C4-2B (cell line): ENCODE measurements around the gene NMD3.

Source experiments
- CTCF ChIP-seq: fragments of 450-650 bp; conservative IDR thresholded peaks from 2 replicates; pipeline ENCODE4 v1.5.1; 2017; ENCODE audit warnings: mild to moderate bottlenecking
- ZFX ChIP-seq: fragments of 450-650 bp; IDR thresholded peaks from 2 replicates; pipeline ENCODE4 v1.6.1; 2017

- TF ChIP-seq CTCF (no peak), ZFX (no peak)
Measured at GRCh38 chr3:161252143-161252542, 31.0 kb downstream of the NMD3 start.
